ENCODE results near the gene TRIM17.

DNA sequence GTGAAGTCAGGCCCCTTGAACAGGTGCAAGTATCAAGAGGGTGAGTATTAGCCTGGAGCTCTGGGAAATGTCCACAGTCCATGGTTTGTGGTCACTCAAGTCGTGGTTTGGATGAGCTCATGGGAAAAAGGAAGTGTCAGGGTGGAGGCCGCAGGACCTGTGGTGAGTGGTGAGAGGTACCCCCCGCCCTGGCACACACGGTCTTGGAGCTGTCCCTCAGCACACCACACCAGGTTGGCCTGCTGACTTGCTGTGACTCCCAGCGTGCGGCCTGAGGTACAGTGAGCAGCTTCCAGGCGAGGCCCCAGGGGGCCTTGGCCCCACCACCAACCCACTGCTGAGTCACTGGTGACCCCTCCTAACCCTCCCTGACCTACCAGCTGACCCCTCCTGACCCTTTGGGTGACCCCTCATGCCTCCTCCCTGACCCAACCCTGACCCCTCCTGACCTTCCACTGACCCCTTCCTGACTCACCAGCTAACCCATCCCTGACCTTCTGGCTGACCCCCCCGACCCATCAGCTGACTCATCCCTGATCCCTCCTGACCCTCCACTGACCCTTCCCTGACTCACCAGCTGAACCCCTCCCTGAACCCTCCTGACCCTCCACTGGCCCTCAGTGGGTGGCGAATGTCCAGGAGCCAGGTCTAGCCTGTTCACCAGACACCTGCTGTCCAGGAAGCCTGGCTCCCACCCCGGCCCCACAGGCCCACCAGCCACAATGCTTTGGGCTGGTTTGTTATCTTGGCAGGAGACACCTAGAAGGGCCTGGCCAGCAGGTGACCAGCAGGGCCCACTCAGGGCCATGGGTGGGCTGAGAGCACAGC, 35.7 kb upstream of the TRIM17 start:
- TF ChIP-seq ZNF274 (IDR thresholded peaks at IDR 0.05; ENCODE audit: low read depth, low read length) (no peak), YY1 (IDR thresholded peaks at IDR 0.05; ENCODE audit: insufficient read depth, insufficient read length) (no peak), SUZ12 (IDR thresholded peaks at IDR 0.05; ENCODE audit: extremely low read depth, insufficient read depth, insufficient read length) (no peak)
